Large intestine (tissue), 3 donors: Measurements from ENCODE around the gene GRID1. TPM values are rescaled to one million over a fixed set of nuclear protein-coding genes. Genes with fewer than 3 reads are reported as not detected.

Experiments
- DNase-seq, 2 donors: peaks; one replicate each; pipeline versions ENCODE4 v3.0.0 to v3.0.0-alpha.2; 2013
- H3K27ac ChIP-seq: one replicate; pipeline ENCODE4 v1.5.1; 2013; ENCODE audit warnings: low read length
- H3K27me3 ChIP-seq: 2 replicates; pipeline ENCODE4 v1.6.1; 2013; ENCODE audit warnings: low read length; ENCODE audit not compliant: control insufficient read depth, insufficient read depth
- H3K36me3 ChIP-seq: 2 replicates; pipeline ENCODE4 v1.6.1; 2013; ENCODE audit warnings: low read length; ENCODE audit not compliant: control insufficient read depth, insufficient read depth
- H3K4me1 ChIP-seq: one replicate; pipeline ENCODE4 v1.6.1; 2013; ENCODE audit warnings: low read length; ENCODE audit not compliant: control insufficient read depth, insufficient read depth
- H3K4me3 ChIP-seq: one replicate; pipeline ENCODE4 v1.5.1; 2013; ENCODE audit warnings: low read length
- H3K9me3 ChIP-seq: one replicate; pipeline ENCODE4 v1.6.1; 2013; ENCODE audit warnings: mild to moderate bottlenecking, low read depth, low read length, moderate library complexity; ENCODE audit not compliant: control insufficient read depth
- WGBS: methylation state at CpG from one replicate; pipeline ENCODE4 v1.1.5; 2013; ENCODE audit warnings: low lambda C conversion rate; ENCODE audit not compliant: insufficient coverage; 5-methylcytosine and 5-hydroxymethylcytosine counted together
- polyA plus RNA-seq: library from polyadenylated mRNA; unstranded; fragments of 120-200 nt; gene quantifications from one replicate; pipeline ENCODE4 v1.2.1, GENCODE V29; 2013

The GRID1 gene
- polyA plus RNA-seq, 1 donor, result 1.7 TPM

DNA sequence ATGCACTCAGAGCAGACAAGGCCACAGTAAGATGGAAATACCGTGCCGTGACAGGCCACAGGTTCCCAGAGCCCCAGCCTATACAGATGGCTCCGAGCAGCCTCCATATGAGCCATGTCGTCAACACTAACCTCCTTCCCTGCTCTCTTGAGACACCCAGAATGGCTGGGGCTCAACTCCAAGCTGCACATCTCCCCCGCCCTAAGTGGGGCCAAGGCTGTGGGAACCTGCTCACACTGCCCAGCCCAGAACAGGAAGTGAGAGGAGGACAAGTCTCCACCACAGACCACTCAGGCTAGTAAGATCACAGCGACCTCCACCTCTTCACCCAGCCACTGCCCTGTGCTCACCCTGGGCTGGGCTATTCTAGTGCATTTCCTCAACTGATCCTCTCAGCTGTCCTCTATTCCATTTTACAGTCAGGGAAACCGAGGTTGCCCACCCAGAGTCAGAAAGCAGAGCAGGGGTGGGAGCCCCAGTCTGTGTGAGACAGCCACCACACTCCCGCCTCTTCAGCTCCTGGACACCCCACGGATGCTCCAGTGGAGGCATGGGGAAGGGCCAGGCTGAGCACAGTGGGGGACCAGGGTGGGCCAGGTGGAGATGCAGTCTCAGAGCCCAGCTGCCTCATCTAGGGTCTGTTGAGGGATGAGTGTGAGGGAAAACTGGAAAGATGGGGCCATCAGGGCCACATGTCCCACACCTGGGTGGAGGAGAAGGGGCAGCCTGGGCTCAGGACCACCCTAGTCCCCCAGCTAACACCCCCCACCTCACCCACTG, 11.6 kb downstream of the GRID1 start:
- DNase-seq, result no peak
- Histone ChIP-seq H3K27me3 (peaks cover 9% of the 10 kb centered on the region), H3K36me3 (no peaks in the 10 kb centered on the region), H3K4me3 (no peak overlapping the region), H3K27ac (no peak overlapping the region), H3K9me3 (no peaks in the 10 kb centered on the region), H3K4me1 (no peaks in the 10 kb centered on the region)
- no CpG with 5 or more reads among the region's 9 CpGs for WGBS

GRCh38 chr10:86353506-86354485, 12.8 kb downstream of the GRID1 start:
- Histone ChIP-seq H3K36me3 (no peaks in the 10 kb centered on the region), H3K4me1 (no peaks in the 10 kb centered on the region), H3K4me3 (no peak overlapping the region), H3K27me3 (peaks cover 10% of the 10 kb centered on the region), H3K27ac (no peak overlapping the region), H3K9me3 (no peaks in the 10 kb centered on the region)
- no peak for DNase-seq
- no CpG with 5 or more reads among the region's 18 CpGs for WGBS

DNA sequence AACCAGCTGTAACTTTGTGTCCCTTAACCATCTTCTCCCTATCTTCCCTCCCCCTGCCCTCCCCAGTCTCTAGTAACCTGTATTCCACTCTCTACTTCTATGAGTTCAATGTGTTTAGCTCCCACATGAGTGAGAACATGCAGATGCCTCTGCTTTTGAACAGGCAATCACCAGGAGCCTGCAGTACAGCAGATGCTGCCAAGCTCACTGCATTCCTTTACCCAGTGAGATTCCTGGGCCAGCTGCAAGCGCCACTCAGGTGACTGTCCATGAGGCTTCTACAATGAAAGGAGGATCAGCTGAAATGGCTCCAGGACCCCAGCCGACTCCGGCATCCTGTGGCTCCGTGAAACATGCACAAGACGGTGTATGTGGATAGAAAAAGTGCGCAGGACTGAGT, 15.7 kb downstream of the GRID1 start:
- Histone ChIP-seq H3K9me3 (no peaks in the 10 kb centered on the region), H3K36me3 (no peaks in the 10 kb centered on the region), H3K4me1 (no peaks in the 10 kb centered on the region), H3K4me3 (no peak overlapping the region), H3K27me3 (peaks cover 9% of the 10 kb centered on the region), H3K27ac (no peak overlapping the region)
- no CpG with 5 or more reads among the region's 6 CpGs for WGBS
- DNase-seq, result no peak

DNA sequence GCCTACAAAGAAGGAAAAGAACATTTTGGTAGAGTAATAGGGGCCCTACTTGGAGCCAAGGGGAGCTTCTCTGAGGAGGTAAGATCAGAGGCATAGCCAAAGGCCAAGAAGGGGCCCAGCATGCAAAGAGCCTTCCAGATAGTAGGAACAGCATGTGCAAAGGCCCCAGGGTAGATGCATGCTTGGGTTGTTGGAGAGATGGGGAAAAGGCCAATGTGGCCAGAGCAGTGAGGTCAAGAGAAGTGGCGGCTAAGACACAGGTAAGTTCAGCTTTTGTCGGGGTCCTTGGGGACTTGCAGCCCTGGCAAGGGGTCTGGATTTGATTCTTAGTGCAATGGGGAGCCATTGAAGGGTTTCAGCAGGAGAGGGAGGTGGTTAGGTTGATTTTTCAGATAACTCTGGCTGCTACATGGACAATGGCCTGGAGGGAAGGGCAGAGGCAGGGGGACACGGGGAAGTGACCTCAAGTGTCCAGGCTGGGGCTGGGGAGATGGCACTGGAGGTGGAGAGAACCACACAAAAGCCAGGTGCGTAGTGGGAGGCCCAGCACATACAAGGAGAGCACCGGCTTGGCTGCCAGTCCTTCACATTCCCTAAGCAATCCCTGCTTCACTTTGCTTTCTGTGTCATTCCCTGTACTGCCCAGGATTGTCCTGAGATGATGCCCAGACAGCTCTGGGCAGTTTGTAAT, 16.5 kb downstream of the GRID1 start:
- H3K27ac ChIP-seq, result no peak overlapping the region
- peaks cover 5% of the 10 kb centered on the region for H3K27me3 ChIP-seq
- DNase-seq, result no peak
- H3K4me1 ChIP-seq, result no peaks in the 10 kb centered on the region
- no peaks in the 10 kb centered on the region for H3K36me3 ChIP-seq
- no peaks in the 10 kb centered on the region for H3K9me3 ChIP-seq
- no peak overlapping the region for H3K4me3 ChIP-seq
- no CpG with 5 or more reads among the region's 5 CpGs for WGBS

DNA sequence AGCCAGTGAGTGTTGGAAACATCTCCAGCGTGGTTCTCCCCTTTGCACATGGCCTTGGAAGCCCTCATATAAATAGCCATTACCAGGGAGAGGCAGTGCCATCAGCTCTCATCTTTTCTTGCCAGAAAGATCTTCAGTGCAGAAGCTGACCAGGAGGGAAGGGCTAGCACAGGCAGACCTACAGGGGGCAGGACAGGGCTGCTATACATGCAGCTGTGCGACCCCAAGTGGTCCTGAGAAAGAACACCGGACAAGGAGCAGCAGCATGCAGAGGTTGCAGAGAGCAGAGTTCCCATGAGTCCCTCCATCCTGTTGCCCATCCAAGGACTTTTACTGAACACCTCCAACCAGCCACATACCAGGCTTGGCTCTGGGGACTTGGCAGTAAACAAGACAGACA, 17.1 kb downstream of the GRID1 start:
- no peaks in the 10 kb centered on the region for H3K36me3 ChIP-seq
- DNase-seq, result no peak
- no CpG with 5 or more reads among the region's 3 CpGs for WGBS
- no peaks in the 10 kb centered on the region for H3K4me1 ChIP-seq
- H3K4me3 ChIP-seq, result no peak overlapping the region
- H3K27me3 ChIP-seq, result peaks cover 5% of the 10 kb centered on the region
- H3K9me3 ChIP-seq, result no peaks in the 10 kb centered on the region
- no peak overlapping the region for H3K27ac ChIP-seq

DNA sequence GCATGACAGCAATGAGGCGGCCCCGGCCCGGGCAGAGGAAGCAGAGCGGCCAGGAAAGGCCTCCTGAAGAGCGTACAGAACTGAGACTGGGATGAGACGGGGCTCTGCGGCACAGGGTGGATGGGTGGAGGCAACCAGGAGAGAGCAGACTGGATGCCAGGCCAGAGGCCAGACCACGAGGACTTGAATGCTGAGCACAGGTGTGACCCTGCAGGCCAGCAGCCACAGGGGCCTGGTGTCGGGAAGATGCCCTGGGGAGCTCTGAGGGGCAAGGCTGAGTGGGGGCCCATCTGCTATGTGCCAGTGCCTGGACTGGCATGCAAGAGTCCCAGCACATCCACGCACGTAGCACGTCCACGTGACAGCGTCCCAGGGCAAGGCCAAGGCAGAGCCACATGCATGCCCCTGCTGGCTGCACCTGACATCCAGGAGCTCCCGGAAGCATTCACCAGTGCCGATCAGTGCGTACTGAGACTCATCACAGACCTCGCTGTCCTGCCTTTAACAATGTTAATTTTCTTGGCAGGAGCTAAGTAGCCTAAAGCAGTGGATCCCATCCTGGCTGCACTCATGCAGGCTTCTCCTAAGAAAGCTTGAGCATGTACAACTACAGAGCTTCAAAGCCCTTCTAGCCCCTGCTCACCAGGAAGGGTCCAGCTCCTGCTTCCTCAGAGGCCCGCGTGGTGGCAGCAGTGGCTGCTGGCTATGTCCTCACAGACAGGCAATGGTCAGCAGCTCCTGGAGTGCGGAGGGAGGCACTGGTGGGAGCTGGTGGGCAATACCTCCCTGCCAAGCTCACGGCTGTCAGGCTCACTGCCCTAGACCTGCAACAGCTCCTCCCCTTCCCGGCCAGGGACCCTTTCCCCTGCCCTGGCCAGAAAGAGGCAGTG, 18.0 kb downstream of the GRID1 start:
- H3K4me3 ChIP-seq, result no peak overlapping the region
- DNase-seq, result no peak
- no CpG with 5 or more reads among the region's 23 CpGs for WGBS

GRCh38 chr10:86347856-86348255, 18.7 kb downstream of the GRID1 start:
- no peak overlapping the region for H3K4me3 ChIP-seq
- H3K27ac ChIP-seq, result no peak overlapping the region
- H3K27me3 ChIP-seq, result peaks cover 5% of the 10 kb centered on the region
- no peaks in the 10 kb centered on the region for H3K9me3 ChIP-seq
- no CpG with 5 or more reads among the region's 6 CpGs for WGBS
- no peak for DNase-seq
- H3K4me1 ChIP-seq, result no peaks in the 10 kb centered on the region
- no peaks in the 10 kb centered on the region for H3K36me3 ChIP-seq

More for the DNA sequence above, 18.0 kb downstream of the GRID1 start:
- Histone ChIP-seq H3K9me3 (no peaks in the 10 kb centered on the region), H3K36me3 (no peaks in the 10 kb centered on the region), H3K4me1 (no peaks in the 10 kb centered on the region), H3K27ac (no peak overlapping the region), H3K27me3 (peaks cover 5% of the 10 kb centered on the region)

GRCh38 chr10:86346799-86347665, 19.6 kb downstream of the GRID1 start:
- Histone ChIP-seq H3K4me3 (no peak overlapping the region), H3K9me3 (no peaks in the 10 kb centered on the region), H3K4me1 (no peaks in the 10 kb centered on the region), H3K27me3 (peaks cover 9% of the 10 kb centered on the region), H3K27ac (no peak overlapping the region), H3K36me3 (no peaks in the 10 kb centered on the region)
- no peak for DNase-seq
- no CpG with 5 or more reads among the region's 11 CpGs for whole genome bisulfite sequencing
